Pons (tissue), 1 donor: ENCODE results near the gene GPNMB.
A peak's percentile ranks its signal among the peaks of the same experiment; 100 is the strongest.

Source experiments
- DNase-seq: peaks from one replicate; pipeline ENCODE4 v3.0.0-alpha.2; 2016; ENCODE audit warnings: low spot score

GPNMB gene

DNA sequence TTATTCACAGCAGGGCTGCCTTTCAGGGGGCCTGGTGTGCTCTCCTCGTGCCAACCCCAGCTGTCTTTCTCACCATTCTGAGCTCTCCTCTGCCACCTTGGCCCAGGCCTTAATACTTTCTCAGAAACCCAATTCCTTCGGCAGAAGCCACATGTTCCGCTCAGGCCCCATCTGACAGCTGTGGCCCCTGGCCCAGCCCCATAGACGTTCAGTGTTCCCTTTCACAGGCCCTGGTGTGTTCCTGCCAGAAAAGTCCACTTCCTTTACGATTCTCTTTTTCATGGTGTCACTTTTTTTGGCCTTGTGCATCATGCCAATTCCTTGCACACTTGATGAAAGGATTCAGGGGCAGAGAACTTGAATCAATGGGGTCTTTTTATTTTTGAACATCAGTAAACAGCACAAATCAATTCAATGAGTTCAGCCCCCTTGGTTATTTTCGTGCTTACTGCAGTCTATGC lies 15.9 kb upstream of the GPNMB start:
- DNase-seq: peak; percentile 87

DNA sequence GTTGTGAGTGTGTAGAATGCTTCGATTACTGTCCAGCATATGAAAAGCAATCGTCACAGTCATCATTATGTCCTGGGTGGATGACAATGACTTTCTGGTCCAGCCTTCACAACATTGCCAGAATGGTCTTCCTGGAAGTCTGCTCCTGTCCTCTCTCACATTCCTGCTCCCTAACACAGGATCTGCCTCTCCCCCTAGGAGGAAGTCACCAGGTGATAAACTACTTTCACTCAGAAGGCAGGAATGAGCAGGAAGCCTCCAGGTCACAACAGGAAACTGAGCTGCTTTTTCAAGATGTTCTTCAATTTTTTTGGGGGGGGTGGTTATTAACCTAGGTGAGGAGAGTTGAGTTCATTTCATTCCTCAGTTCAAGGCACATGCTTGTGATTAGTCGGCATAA lies 13.6 kb upstream of the GPNMB start:
- no peak for DNase-seq

DNA sequence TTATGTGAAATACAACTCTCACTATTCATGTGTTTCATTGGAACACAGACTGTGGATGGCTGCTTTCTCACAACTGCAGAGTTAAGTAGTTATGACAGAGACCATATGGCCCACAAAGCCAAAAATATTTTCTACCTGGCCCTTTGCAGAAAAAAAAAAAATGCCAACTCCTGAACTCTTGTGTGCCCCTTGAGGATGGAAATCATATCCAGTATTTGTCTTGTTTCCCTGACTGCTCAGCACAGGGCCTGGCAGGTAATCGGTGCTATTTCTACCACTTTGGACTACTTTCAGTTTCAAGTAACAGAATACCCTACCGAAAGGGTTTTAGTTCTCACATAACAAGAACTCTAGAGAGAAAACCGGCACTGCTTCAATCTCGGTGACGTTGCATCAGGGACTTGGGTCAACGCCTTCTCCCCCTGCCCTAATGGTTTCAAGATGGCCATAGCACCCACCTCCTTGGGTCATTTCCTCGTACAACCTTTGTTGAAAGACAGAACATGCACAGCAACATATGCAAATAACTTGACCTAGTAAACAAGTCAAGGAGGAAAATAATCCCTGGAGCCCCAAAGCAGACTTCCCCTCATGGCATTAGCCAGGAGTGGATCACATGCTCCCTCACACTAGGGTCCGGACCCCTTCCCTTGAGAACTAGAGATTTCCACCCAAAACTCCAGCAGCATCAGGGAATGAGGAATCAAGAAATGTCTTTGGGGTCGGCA lies 11.8 kb upstream of the GPNMB start:
- DNase-seq: no peak

DNA sequence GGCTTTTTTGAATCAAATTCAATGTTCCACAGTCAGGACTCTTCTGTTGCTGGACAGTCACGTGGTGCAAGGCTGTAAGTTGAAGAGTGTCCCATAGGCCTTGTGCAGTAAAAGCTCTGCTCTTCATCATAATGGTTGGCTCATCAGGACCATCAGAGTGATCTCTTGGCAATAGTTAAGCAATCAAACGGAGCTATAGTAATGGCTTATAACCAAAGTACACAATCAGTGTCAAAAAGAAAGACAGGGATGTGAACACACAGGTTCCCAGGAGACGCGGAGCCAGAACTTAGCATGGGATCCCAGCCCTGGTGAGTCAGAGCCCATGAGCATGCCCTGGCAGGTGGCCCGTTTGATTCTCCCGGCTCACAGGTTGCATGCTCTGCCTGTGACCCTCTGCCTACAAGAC lies 10.8 kb upstream of the GPNMB start:
- no peak for DNase-seq

DNA sequence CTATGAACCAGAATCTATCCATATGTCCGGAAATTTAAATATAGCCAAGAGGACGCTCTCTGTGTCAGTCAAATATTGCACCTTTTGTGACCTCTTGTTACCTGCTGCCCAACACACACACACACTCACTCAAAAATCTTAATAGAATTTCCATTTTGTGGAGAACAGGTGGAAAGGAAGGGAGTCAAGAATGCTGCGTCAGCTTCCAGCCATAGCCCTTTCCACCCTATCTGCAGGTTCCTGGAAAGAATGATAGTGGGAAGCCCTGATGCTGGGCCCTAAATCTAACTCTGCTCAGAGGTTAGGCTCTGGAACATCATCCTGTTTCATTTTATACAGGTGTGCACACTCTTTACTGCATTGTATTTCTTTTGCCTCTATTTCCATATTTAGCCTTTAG lies 9.6 kb upstream of the GPNMB start:
- DNase-seq: no peak

DNA sequence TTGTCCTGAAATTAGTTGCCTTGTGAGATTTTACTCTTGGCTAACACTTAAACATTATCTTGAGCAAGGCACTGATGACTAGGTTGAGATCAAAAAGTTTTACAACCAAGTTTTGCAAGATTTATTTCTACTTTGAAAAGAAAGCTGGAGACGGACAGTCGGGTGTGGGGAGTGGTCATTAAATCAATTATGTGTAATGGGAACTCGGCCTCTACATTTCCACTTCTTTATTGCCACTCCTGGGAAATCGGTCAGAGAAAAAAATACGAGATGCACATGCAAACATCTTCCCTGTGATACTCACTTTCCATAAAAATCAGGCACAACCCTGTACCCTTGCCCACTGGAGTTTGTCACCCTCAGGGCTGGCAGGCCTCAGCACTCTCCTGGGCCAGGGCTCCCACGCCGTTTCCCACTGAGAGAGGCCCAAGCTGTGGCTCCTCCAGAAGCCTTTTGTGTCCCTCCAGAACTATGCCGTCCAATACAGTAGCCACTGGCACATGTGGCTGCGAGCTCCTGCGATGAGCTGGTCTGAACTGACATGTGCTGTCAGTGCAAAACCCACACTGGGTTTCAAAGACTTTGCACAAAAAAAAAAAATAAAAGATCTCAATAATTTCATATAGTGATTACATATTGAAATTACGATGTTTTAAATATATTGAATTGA lies 7.5 kb upstream of the GPNMB start:
- no peak for DNase-seq

DNA sequence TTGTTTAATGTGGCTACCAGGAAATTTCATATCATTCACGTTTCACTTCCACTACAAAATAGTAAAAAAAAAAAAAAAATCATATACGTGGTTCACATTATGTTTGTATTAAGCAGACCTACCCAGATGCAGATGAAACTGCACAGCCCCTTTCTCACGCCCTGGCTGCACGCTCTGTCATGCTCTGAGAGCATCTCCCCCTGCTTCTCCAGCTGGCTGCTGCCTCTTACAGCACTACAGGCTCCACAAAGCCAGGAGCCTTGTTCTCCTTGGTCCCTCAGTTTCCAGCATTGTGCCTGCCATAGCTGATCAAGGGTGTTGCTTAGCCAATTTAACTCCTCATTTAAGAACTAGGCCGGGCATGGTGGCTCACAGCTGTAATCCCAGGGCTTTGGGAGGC lies 6.9 kb upstream of the GPNMB start:
- no peak for DNase-seq

DNA sequence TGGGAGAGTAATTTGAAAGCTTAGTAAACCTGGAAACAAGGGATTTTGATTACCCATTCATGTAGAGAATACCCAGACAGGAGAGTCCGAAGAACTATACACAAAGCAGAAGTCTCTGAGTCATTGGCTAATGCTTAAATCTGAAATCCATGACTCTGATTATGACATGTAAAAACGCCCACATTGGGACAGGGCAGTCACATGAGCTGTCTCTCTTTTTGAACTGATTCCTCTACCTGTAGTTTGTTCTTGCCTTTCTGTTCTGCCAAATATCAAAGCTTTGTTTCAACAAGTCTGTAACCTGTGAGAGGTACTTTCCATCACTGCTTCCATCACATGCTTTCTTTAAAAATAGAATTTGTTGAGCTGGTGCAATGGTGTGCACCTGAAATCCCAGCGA lies 4.3 kb upstream of the GPNMB start:
- no peak for DNase-seq

DNA sequence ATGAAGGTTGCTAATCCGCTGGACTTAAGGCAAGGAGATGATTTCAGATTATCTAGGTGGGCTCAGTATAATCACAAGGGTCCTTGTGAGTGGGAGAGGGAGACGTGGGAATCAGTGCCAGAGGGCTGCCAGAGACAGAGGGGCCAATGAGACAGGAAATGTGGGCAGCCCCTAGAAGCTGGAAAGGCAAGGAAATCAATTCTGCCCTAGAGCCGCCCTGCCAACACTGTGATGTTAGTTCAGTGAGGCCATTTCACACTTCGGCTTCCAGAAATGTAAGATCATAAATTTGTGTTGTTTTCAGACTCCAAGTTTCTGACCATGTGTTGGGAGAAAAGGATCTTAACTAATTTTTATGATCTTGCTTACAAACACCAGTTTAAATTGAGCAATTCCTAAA lies 3.6 kb upstream of the GPNMB start:
- DNase-seq: no peak

DNA sequence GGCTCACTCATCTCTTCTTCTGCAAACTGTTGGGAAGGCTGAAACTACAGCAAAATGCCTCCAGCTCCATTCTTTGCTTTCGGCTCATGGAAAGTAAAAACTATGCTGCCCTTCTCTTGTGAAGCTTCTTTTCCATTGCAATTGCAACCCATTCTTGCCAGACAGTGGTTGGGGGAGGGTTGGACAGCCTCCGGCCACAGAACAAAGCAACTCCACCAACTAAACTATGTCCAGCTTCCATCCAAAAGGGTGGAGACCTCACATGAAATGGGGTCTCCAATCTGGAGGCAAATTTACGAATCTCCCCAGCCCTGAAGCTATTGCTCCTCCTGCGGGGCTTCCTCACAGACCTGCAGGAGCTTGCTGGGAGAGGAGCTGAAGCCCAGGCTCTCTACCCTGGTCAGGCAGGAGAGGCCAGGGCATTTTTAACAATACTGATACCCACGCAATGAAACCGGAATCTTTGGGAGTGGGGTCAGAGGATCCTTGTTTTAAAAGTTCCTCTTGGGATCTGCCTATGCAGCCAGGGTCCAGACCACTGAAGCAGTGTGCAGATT lies 549 bp downstream of the GPNMB start:
- DNase-seq: no peak

DNA sequence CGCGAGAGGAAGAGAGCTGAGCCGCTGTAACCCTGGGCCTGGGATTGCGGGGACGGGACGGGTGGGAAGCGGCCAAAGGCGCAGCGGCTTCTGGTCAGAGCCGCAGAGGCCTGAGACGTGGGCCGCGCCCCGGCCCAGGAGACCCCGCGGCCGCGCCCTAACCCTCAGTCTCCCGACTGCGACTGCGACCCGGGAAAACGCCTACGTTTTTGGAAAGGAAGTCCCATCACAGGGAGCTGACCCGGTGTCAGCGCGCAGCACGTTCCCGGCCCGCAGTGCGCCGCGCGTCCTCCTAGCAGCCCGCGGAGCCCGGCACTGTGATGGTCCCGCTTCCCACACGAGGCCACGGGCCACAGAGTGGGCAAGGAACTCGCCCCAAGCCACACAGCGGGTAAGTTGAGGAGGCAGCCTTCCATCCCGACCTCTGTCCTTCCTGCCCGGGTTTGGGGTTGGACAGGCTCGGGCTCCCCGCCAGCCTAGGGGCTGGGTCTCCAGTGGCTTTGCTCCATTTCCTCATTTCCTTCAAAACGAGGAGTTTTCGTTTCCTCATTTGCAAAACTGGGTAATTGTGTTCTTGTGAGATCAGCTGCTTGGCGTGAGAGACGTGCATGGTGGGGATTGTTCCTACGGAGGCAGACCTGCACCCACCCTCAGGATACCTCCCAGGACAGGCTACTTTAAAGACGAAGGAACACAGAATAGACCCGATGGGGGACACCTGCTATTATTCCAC lies 1.2 kb downstream of the GPNMB start:
- peak; percentile 82 for DNase-seq

DNA sequence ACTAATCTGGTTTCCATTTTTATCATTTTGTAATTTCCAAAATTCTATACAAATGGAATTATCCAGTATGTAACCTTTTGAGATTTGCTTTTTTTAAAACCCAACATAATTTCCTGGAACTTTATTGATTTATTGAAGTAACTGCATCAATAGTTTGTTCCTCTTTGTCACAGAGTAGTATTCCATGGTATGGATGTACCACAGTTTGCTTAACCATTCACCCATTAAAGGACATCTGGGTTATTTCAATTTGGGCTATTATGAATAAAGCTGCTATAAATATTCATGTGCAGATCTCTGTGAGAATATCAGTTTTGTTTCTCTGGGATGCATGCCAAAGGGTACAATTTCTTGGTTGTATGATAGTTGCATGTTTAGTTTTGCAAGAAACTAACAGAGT lies 2.9 kb downstream of the GPNMB start:
- DNase-seq: no peak

DNA sequence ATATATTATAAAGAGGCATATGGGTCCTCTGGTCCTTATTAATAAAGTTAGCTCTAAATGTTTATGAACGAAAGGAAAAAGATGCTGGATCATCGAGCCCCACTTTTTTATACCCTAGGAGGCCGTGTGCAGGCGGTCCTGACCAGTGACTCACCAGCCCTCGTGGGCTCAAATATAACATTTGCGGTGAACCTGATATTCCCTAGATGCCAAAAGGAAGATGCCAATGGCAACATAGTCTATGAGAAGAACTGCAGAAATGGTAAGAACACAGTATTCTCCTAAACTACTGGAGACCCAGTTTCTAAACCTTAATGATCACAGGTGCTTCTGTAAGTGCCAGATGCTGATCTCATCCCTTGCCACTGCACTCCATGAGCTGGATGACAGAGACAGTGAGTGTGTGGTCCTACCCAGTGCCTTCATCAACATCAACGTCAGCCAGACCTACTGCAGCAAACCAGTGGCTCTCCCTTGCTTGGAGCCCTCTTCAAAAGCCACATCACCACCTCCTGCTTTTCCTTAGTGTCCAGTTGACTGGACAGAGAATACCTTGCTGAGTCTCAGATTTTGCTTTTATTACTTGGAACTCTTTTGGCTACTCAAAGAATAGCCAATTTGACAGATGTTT lies 7.6 kb downstream of the GPNMB start:
- DNase-seq: no peak

DNA sequence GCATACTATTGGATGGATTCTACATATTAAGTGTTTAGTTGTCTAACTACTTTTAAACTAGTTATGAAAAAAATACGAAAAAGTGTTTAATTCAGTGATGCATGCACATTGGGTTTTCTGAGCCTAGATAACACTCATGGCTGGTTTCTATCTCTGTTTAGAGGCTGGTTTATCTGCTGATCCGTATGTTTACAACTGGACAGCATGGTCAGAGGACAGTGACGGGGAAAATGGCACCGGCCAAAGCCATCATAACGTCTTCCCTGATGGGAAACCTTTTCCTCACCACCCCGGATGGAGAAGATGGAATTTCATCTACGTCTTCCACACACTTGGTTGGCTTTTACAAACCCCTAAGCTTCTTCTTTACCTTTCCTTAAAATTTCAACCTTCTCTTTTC lies 10.2 kb downstream of the GPNMB start:
- DNase-seq: no peak

DNA sequence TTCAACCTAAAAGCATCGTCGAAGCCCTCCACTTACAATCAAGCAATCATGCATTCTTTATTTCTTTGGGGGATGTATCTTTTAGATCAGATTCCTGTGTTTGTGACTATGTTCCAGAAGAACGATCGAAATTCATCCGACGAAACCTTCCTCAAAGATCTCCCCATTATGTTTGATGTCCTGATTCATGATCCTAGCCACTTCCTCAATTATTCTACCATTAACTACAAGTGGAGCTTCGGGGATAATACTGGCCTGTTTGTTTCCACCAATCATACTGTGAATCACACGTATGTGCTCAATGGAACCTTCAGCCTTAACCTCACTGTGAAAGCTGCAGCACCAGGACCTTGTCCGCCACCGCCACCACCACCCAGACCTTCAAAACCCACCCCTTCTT lies 13.8 kb downstream of the GPNMB start:
- DNase-seq: no peak

DNA sequence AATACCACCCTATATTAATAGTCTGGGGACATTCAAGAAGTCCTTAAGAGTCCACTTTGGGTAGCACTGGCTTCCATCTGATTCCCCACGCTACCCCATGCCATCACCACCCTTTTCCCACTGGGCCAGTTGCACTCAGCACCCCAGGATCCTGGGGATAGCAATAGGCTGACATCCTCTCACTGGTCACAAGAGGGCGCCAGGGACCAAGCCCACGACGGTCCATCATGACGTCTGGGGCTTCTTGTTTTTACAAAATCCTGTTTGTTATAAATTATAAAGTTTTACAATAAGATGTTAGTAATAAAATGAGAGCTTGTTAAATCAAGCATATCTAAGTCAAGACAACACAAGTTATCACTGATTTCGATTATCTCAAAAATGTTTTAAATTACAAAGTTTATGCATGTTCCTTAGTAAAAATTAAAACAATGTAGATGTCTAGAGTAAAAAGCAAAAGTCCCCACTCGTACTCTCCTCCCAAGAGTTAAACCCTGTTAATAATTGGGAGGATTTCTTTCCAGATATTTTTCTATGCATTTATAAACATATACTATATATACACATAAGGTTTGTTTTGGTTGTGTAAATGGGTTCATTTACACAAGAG lies 15.4 kb downstream of the GPNMB start:
- DNase-seq: peak; percentile 61

DNA sequence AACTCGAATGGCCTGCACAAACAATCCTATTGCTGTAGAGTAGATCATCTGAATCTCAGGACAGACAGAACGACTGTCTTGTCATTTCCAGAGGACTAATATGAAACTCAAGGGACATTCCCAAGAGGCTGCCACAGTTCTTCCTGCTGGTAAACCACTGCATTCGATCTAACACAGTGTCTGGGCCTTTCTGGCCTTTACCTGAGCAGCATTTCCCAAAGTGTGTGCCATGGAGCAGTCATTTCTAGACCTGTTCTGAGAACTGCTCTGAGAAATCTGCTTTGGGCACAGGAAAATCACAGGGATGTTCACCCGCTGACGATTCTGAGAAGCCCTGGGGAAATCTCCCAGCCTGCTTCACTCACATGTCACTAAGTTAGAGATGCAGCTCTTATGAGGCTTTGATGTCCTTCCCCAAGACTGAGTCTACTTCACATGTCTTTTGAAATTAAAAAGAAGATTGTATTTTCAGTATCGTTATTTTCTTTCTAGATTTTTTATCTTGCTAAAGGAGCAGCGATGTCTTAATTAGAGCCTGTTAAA lies 18.4 kb downstream of the GPNMB start:
- no peak for DNase-seq

DNA sequence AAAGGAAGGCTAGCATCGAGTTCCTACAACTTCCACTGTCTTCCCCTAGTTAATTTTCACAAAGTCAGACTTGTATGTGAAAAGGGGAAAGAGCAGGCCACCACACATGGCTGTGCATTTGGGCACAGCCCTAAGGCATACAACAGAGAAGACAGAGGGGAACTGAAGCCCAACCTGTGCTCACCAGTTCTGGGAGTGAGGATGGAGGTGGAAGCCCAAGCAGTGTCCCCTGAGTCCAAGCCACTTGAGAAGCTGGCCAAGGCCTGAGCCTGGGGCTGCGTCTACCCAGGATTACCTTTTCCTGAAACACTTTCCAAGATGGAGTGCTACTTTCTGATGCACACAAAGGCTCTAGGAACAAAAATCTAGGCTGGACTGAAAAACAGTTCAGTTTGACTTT lies 20.3 kb downstream of the GPNMB start:
- no peak for DNase-seq

DNA sequence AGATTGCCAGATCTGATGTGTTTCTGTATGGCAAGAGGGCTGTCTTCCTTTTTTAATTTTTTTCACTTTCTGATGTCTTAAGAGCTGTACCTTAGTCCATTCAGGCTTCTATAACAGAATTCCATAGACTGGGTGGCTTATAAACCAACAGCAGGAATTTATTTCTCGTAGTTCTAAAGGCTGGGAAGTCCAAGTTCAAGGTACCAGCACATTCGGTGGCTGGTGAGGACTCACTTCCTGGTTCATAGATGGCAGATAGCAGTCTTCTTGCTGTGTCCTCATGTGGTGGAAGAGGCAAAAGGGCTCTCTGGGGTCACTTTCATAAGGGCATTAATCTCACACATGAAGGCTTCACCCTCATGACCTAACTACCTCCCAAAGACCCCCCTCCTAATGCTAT lies 20.8 kb downstream of the GPNMB start:
- no peak for DNase-seq

DNA sequence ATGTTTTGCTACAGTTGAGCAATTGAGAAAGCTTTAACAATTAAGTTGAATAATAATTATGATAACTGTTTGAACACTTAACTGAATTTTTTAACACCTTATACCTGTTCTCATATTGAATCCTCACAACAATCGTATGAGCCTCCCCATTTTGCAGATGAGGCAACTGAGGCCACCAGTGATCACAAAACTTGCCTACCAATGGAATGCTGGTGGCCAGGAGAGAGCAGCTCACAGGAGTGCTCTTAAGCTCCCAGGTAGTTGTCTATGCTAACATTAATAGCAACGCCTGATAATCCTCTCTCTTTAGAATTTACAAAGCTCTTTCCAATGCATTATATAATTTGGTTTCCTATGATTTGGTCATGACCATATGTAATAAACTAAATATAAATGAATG lies 21.6 kb downstream of the GPNMB start:
- DNase-seq: no peak

DNA sequence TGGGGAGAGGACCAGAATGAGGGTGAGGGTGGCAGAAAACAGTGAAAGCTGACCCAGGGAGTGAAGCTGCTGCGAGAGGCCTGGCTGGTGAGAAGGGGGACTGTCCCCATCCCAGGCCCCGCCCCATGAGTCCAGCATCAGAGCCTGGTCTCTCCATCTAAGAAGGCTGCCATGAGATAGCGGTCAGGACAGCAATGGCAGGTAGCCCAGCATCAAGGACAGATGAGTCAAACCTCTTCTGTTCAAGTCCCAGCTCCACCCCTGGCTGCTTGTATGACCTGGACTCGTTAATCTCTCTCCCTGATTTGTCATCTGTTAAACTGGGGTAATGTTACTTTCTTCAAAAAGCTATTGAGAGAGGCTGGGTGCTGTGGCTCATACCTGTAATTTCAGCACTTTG lies 22.2 kb downstream of the GPNMB start:
- DNase-seq: no peak

DNA sequence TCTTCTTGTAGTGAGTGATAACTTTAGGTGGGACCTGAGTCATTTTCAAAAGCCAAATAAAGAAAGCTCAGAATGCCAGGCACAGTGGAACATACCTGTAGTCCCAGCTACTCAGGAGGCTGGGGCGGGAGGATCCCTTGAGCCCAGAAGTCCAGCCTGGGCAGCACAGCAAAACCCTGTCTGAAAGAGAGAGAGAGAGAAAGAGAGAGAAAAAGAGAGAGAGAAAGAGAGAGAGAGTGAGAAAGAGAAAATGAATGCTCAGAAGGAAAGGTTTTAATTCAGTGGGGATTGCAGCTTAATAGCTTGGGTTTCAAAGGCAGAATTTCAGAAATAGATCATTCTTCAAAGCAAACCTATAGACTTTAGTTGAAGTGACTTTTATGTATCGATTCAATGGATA lies 25.7 kb downstream of the GPNMB start:
- no peak for DNase-seq
